Panc1 (cell line): ENCODE results near the gene DHCR7. TPM values are rescaled to one million over a fixed set of nuclear protein-coding genes. Genes with fewer than 3 reads are reported as not detected.

ENCODE experiments used
- ATAC-seq: fragments of 200-7000 bp; cut with Tn5 transposase; 2 replicates; pipeline ENCODE4 v1.9.1; 2020; ENCODE audit warnings: mild to moderate bottlenecking, moderate library complexity
- BruUV-seq: library from RNA; stranded (reverse); fragments of 400-500 nt; replicated peaks from 2 replicates; lab custom pipeline; 2021; lab: Mats Ljungman, UMichigan
- CTCF ChIA-PET: fragments of 300-600 bp; sonication (Branson Sonifier 250); formaldehyde crosslinking; loops from one replicate; lab custom pipeline; 2022; ENCODE audit warnings: antibody characterized with exemption; lab: Charles Lee
- POLR2A ChIA-PET: fragments of 300-600 bp; sonication (Branson Sonifier 250); formaldehyde crosslinking; loops from one replicate; lab custom pipeline; 2022; ENCODE audit warnings: antibody characterized with exemption; lab: Charles Lee
- DNase-seq: peaks from one replicate; pipeline ENCODE4 v3.0.0-alpha.2; 2010; ENCODE audit warnings: low read depth, low spot score
- H3K27ac ChIP-seq: 2 replicates; pipeline ENCODE4 v1.5.1; 2011; ENCODE audit warnings: mild to moderate bottlenecking, low read length, inconsistent platforms
- H3K27me3 ChIP-seq: fragments of 200-500 bp; sonication (Bioruptor generic); 2 replicates; pipeline ENCODE4 v1.6.0; 2014; ENCODE audit warnings: low read length, inconsistent platforms; ENCODE audit not compliant: control insufficient read depth, insufficient read depth
- H3K36me3 ChIP-seq: fragments of 200-500 bp; sonication (Bioruptor generic); 2 replicates; pipeline ENCODE4 v1.5.1; 2014; ENCODE audit warnings: inconsistent platforms, mild to moderate bottlenecking, low read length, moderate library complexity; ENCODE audit not compliant: control insufficient read depth, insufficient read depth
- H3K4me1 ChIP-seq: 2 replicates; pipeline ENCODE4 v1.5.1; 2011; ENCODE audit warnings: inconsistent platforms, mild to moderate bottlenecking, low read length, moderate library complexity; ENCODE audit not compliant: control insufficient read depth, insufficient read depth
- H3K4me3 ChIP-seq, 2 experiments: 2 replicates each; pipeline ENCODE4 v1.5.1; 2011 to 2012; ENCODE audit warnings: low read depth in 2 of 2, low read length in 2 of 2, mild to moderate bottlenecking in 2 of 2, inconsistent platforms in 1 of 2, moderate library complexity in 1 of 2
- H3K9me3 ChIP-seq: fragments of 200-500 bp; sonication (Bioruptor generic); 2 replicates; pipeline ENCODE4 v1.5.1; 2014; ENCODE audit warnings: low read depth, mild to moderate bottlenecking, inconsistent platforms, low read length, moderate library complexity; ENCODE audit not compliant: control insufficient read depth, insufficient read depth
- POLR2AphosphoS5 ChIP-seq: IDR thresholded peaks from 2 replicates; pipeline ENCODE4 v1.6.1; 2012; ENCODE audit warnings: mild to moderate bottlenecking, low read depth, low read length, moderate library complexity
- SIN3A ChIP-seq: IDR thresholded peaks from 2 replicates; pipeline ENCODE4 v1.6.1; 2012; ENCODE audit warnings: low read depth, mild to moderate bottlenecking, low read length, moderate library complexity, borderline replicate concordance; ENCODE audit not compliant: insufficient read depth
- TCF7L2 ChIP-seq: IDR thresholded peaks from 2 replicates; pipeline ENCODE4 v1.6.1; 2011; ENCODE audit warnings: mild to moderate bottlenecking, low read depth, low read length, inconsistent platforms
- in situ Hi-C: cut with HindIII; loops from 2 replicates; pipeline ENCODE4 v1.10.0; 2016; ENCODE audit warnings: low sequenced_read_pairs, low pct_unique_long_range_greater_than_20kb
- intact Hi-C: fragments of 100-400 bp; cut with micrococcal nuclease; formaldehyde crosslinking; loops from one replicate; pipeline ENCODE4 v1.10.0; 2022; ENCODE audit not compliant: unreplicated experiment
- total RNA-seq: library from RNA; stranded (reverse); gene quantifications from one replicate; pipeline ENCODE4 v1.2.1, GENCODE V29; 2021; ENCODE audit not compliant: unreplicated experiment
- TF ChIP-seq, protein P1 (sequence below), 2 experiments: IDR thresholded peaks; 2 replicates each; pipeline ENCODE4 v1.6.1; 2011 to 2012; ENCODE audit warnings: low read depth in 2 of 2, control low read depth in 1 of 2, low read length in 1 of 2, mild to moderate bottlenecking in 1 of 2, moderate library complexity in 1 of 2; ENCODE audit not compliant: insufficient read depth in 1 of 2
- TF ChIP-seq, protein P2 (sequence below): fragments of 450-650 bp; IDR thresholded peaks from 2 replicates; pipeline ENCODE4 v1.5.1; 2017; ENCODE audit warnings: mild to moderate bottlenecking

Gene DHCR7
- total RNA-seq, 1 experiment from 2014 or later: 356 TPM

DNA sequence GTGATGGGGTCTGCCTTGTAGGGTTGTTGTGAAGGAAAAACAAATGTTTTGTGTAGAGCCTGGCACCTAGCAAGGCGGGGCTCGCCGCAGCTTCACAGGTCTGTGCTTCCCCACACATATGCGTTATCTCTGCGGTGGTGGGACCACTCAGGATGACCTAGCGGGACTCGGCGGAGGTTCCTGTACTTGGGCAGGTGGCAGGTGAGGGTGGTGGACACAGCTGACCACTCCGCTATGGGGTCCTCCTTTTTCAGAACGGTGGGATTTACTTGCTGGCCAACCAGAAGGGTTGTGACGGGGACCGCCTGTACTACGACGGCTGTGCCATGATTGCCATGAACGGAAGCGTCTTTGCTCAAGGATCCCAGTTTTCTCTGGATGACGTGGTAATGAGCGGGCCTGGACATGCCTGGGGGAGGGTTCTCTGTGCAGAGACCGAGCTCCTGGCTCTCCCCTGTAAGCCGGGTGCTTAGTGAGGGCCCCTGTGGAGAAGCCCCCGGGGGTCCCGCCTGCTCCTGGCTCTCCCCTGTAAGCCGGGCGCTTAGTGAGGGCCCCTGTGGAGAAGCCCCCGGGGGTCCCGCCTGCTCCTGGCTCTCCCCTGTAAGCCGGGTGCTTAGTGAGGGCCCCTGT is 26.1 kb upstream of the DHCR7 start:
- intact Hi-C loops: no loop called here
- H3K9me3 ChIP-seq: no peaks in the 10 kb centered on the region
- H3K4me1 ChIP-seq: no peaks in the 10 kb centered on the region
- no peak for DNase-seq
- no peak overlapping the region for H3K4me3 ChIP-seq
- in situ Hi-C loops: no loop called here
- H3K27me3 ChIP-seq: no peaks in the 10 kb centered on the region
- no peak overlapping the region for H3K27ac ChIP-seq
- ChIA-PET POLR2A (no interaction called here), CTCF (no interaction called here)
- no TSS peak for BruUV-seq
- no peak for ATAC-seq
- H3K36me3 ChIP-seq: peaks cover 2% of the 10 kb centered on the region
- TF ChIP-seq, protein P1, sequence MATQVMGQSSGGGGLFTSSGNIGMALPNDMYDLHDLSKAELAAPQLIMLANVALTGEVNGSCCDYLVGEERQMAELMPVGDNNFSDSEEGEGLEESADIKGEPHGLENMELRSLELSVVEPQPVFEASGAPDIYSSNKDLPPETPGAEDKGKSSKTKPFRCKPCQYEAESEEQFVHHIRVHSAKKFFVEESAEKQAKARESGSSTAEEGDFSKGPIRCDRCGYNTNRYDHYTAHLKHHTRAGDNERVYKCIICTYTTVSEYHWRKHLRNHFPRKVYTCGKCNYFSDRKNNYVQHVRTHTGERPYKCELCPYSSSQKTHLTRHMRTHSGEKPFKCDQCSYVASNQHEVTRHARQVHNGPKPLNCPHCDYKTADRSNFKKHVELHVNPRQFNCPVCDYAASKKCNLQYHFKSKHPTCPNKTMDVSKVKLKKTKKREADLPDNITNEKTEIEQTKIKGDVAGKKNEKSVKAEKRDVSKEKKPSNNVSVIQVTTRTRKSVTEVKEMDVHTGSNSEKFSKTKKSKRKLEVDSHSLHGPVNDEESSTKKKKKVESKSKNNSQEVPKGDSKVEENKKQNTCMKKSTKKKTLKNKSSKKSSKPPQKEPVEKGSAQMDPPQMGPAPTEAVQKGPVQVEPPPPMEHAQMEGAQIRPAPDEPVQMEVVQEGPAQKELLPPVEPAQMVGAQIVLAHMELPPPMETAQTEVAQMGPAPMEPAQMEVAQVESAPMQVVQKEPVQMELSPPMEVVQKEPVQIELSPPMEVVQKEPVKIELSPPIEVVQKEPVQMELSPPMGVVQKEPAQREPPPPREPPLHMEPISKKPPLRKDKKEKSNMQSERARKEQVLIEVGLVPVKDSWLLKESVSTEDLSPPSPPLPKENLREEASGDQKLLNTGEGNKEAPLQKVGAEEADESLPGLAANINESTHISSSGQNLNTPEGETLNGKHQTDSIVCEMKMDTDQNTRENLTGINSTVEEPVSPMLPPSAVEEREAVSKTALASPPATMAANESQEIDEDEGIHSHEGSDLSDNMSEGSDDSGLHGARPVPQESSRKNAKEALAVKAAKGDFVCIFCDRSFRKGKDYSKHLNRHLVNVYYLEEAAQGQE (IDR thresholded peaks at IDR 0.05; ENCODE audit: insufficient read depth in 1 of 2, low read depth in 2 of 2, low read length in 1 of 2): no peak
- TF ChIP-seq, protein P2, sequence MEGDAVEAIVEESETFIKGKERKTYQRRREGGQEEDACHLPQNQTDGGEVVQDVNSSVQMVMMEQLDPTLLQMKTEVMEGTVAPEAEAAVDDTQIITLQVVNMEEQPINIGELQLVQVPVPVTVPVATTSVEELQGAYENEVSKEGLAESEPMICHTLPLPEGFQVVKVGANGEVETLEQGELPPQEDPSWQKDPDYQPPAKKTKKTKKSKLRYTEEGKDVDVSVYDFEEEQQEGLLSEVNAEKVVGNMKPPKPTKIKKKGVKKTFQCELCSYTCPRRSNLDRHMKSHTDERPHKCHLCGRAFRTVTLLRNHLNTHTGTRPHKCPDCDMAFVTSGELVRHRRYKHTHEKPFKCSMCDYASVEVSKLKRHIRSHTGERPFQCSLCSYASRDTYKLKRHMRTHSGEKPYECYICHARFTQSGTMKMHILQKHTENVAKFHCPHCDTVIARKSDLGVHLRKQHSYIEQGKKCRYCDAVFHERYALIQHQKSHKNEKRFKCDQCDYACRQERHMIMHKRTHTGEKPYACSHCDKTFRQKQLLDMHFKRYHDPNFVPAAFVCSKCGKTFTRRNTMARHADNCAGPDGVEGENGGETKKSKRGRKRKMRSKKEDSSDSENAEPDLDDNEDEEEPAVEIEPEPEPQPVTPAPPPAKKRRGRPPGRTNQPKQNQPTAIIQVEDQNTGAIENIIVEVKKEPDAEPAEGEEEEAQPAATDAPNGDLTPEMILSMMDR: no peak
- TF ChIP-seq TCF7L2: no peak
- TF ChIP-seq SIN3A: no peak
- no peak for TF ChIP-seq POLR2AphosphoS5

DNA sequence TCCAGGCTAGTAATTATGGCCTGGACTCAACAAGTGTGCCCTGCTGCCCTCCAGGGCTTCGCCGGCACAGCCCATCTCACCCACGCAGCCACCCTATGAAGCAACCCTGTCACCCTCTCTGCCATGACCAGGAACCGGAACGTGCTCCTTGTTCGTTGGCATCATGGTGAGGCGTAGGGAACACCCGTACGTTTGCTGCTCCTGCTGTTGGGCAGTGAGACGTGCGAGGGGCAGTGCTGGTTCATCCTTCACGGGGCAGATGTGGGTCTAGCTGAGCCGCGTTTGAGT is 25.5 kb upstream of the DHCR7 start:
- H3K4me3 ChIP-seq: no peak overlapping the region
- H3K27me3 ChIP-seq: no peaks in the 10 kb centered on the region
- TF ChIP-seq, protein P2: no peak
- TF ChIP-seq TCF7L2 (no peak), SIN3A (no peak), POLR2AphosphoS5 (no peak)
- TF ChIP-seq, protein P1 (IDR thresholded peaks at IDR 0.05; ENCODE audit: insufficient read depth in 1 of 2, low read depth in 2 of 2, low read length in 1 of 2): no peak
- in situ Hi-C loops: no loop called here
- ChIA-PET POLR2A (no interaction called here), CTCF (no interaction called here)
- no peaks in the 10 kb centered on the region for H3K4me1 ChIP-seq
- DNase-seq (no peak), ATAC-seq (no peak)
- intact Hi-C loops: no loop called here
- peaks cover under 1% of the 10 kb centered on the region; the same call in 1 of the 2 replicates for H3K9me3 ChIP-seq
- BruUV-seq: no TSS peak
- H3K36me3 ChIP-seq: peaks cover 2% of the 10 kb centered on the region
- H3K27ac ChIP-seq: no peak overlapping the region
